Activated naive CD8-positive, alpha-beta T cell treated with anti-CD3 and anti-CD28 coated beads, Interleukin-2, amount 10 ng/mL, durations not matched to agents 7 days and 5 days (primary cell): ENCODE measurements around the gene SLC22A23. TPM values are rescaled to one million over a fixed set of nuclear protein-coding genes. Genes with fewer than 3 reads are reported as not detected.
"Not testable (repeated sequence)": the region's sequence is repeated elsewhere in the genome, so short reads cannot be mapped to it uniquely, and the experiment has no call there.

Experiments
- ATAC-seq: fragments of 150-1000 bp; cut with Tn5 transposase; one replicate; pipeline ENCODE4 v1.10.0; 2021; ENCODE audit warnings: low read depth, moderate library complexity
- POLR2A ChIA-PET: fragments of 350-600 bp; sonication (Branson Sonifier 250); formaldehyde crosslinking; loops from one replicate; lab custom pipeline; 2021; ENCODE audit warnings: antibody characterized with exemption; lab: Charles Lee
- DNase-seq: peaks from one replicate; pipeline ENCODE4 v3.0.0; 2021
- H3K27ac Mint-ChIP-seq: one replicate; pipeline ENCODE4 v1.8.0; 2022; ENCODE audit warnings: mild to moderate bottlenecking, mixed read lengths
- H3K27me3 Mint-ChIP-seq: one replicate; pipeline ENCODE4 v1.8.0; 2022; ENCODE audit warnings: mild to moderate bottlenecking, moderate library complexity, mixed read lengths
- H3K36me3 Mint-ChIP-seq: one replicate; pipeline ENCODE4 v1.8.0; 2021; ENCODE audit warnings: mild to moderate bottlenecking, mixed read lengths
- H3K4me1 Mint-ChIP-seq: one replicate; pipeline ENCODE4 v1.8.0; 2021; ENCODE audit warnings: mixed read lengths
- H3K4me3 Mint-ChIP-seq: one replicate; pipeline ENCODE4 v1.8.0; 2022; ENCODE audit warnings: mild to moderate bottlenecking, moderate library complexity, mixed read lengths
- H3K9me3 Mint-ChIP-seq: one replicate; pipeline ENCODE4 v1.8.0; 2021; ENCODE audit warnings: mixed read lengths
- total RNA-seq, 2 experiments: library from RNA; stranded (reverse); gene quantifications; one replicate each; pipeline ENCODE4 v1.2.3, GENCODE V29; 2021

Gene SLC22A23
- total RNA-seq, 2 experiments from 2014 or later, result 0.82 to 1.2 TPM

GRCh38 chr6:3392930-3393835, 63.7 kb downstream of the SLC22A23 start:
- no peaks in the 10 kb centered on the region for H3K4me1 Mint-ChIP-seq
- POLR2A ChIA-PET, result no interaction called here
- H3K4me3 Mint-ChIP-seq, result no peak overlapping the region
- ATAC-seq (no peak), DNase-seq (no peak)
- H3K36me3 Mint-ChIP-seq, result no peaks in the 10 kb centered on the region
- H3K27me3 Mint-ChIP-seq, result no peaks in the 10 kb centered on the region
- H3K27ac Mint-ChIP-seq, result no peak overlapping the region
- H3K9me3 Mint-ChIP-seq, result no peaks in the 10 kb centered on the region

- Mint-ChIP-seq H3K4me3 (no peak overlapping the region), H3K9me3 (no peaks in the 10 kb centered on the region), H3K36me3 (no peaks in the 10 kb centered on the region), H3K27ac (no peak overlapping the region), H3K4me1 (no peaks in the 10 kb centered on the region), H3K27me3 (no peaks in the 10 kb centered on the region)
- no peak for ATAC-seq
- POLR2A ChIA-PET, result no interaction called here
- no peak for DNase-seq
Observed at GRCh38 chr6:3391902-3392458, 64.9 kb downstream of the SLC22A23 start.

- Mint-ChIP-seq H3K27me3 (no peaks in the 10 kb centered on the region), H3K27ac (no peak overlapping the region), H3K9me3 (no peaks in the 10 kb centered on the region), H3K36me3 (no peaks in the 10 kb centered on the region), H3K4me3 (no peak overlapping the region), H3K4me1 (no peaks in the 10 kb centered on the region)
- POLR2A ChIA-PET, result no interaction called here
- DNase-seq (no peak), ATAC-seq (no peak)
Observed at GRCh38 chr6:3390698-3391097, 66.2 kb downstream of the SLC22A23 start.

GRCh38 chr6:3389390-3390167, 67.3 kb downstream of the SLC22A23 start:
- H3K4me1 Mint-ChIP-seq, result no peaks in the 10 kb centered on the region
- H3K9me3 Mint-ChIP-seq, result no peaks in the 10 kb centered on the region
- H3K36me3 Mint-ChIP-seq, result no peaks in the 10 kb centered on the region
- no peak for DNase-seq
- POLR2A ChIA-PET, result no interaction called here
- H3K27me3 Mint-ChIP-seq, result peaks cover 4% of the 10 kb centered on the region
- H3K4me3 Mint-ChIP-seq, result no peak overlapping the region
- no peak for ATAC-seq
- no peak overlapping the region for H3K27ac Mint-ChIP-seq

- no peaks in the 10 kb centered on the region for H3K9me3 Mint-ChIP-seq
- no peaks in the 10 kb centered on the region for H3K4me1 Mint-ChIP-seq
- no peak overlapping the region for H3K4me3 Mint-ChIP-seq
- ATAC-seq, result no peak
- POLR2A ChIA-PET, result no interaction called here
- H3K36me3 Mint-ChIP-seq, result no peaks in the 10 kb centered on the region
- no peak for DNase-seq
- H3K27me3 Mint-ChIP-seq, result peaks cover 4% of the 10 kb centered on the region
- H3K27ac Mint-ChIP-seq, result no peak overlapping the region
Observed at GRCh38 chr6:3388786-3389185, 68.1 kb downstream of the SLC22A23 start.

- POLR2A ChIA-PET, result no interaction called here
- H3K27ac Mint-ChIP-seq, result no peak overlapping the region
- H3K9me3 Mint-ChIP-seq, result no peaks in the 10 kb centered on the region
- DNase-seq (no peak), ATAC-seq (no peak)
- H3K4me3 Mint-ChIP-seq, result no peak overlapping the region
- H3K27me3 Mint-ChIP-seq, result peaks cover 5% of the 10 kb centered on the region
- H3K36me3 Mint-ChIP-seq, result no peaks in the 10 kb centered on the region
- H3K4me1 Mint-ChIP-seq, result no peaks in the 10 kb centered on the region
Observed at GRCh38 chr6:3386374-3386857, 70.4 kb downstream of the SLC22A23 start.

GRCh38 chr6:3385660-3386151, 71.1 kb downstream of the SLC22A23 start:
- H3K27me3 Mint-ChIP-seq, result peaks cover 5% of the 10 kb centered on the region

GRCh38 chr6:3385181-3385580, 71.7 kb downstream of the SLC22A23 start:
- ATAC-seq, H3K27me3 Mint-ChIP-seq, DNase-seq, H3K4me1 Mint-ChIP-seq, H3K27ac Mint-ChIP-seq, H3K4me3 Mint-ChIP-seq, H3K9me3 Mint-ChIP-seq, POLR2A ChIA-PET, H3K36me3 Mint-ChIP-seq: not testable (repeated sequence)

More at GRCh38 chr6:3385660-3386151, 71.1 kb downstream of the SLC22A23 start:
- no peak overlapping the region for H3K27ac Mint-ChIP-seq
- POLR2A ChIA-PET, result no interaction called here
- DNase-seq (no peak), ATAC-seq (no peak)
- H3K36me3 Mint-ChIP-seq, result no peaks in the 10 kb centered on the region
- H3K4me1 Mint-ChIP-seq, result no peaks in the 10 kb centered on the region
- H3K4me3 Mint-ChIP-seq, result no peak overlapping the region
- H3K9me3 Mint-ChIP-seq, result no peaks in the 10 kb centered on the region

GRCh38 chr6:3384241-3385143, 72.4 kb downstream of the SLC22A23 start:
- DNase-seq, result no peak
- no peak overlapping the region for H3K27ac Mint-ChIP-seq
- no peak overlapping the region for H3K4me3 Mint-ChIP-seq
- H3K9me3 Mint-ChIP-seq, result no peaks in the 10 kb centered on the region
- no peak for ATAC-seq
- peaks cover 10% of the 10 kb centered on the region for H3K27me3 Mint-ChIP-seq
- no peaks in the 10 kb centered on the region for H3K36me3 Mint-ChIP-seq
- POLR2A ChIA-PET, result no interaction called here
- no peaks in the 10 kb centered on the region for H3K4me1 Mint-ChIP-seq

GRCh38 chr6:3383525-3383924, 73.3 kb downstream of the SLC22A23 start:
- Mint-ChIP-seq H3K9me3 (no peaks in the 10 kb centered on the region), H3K36me3 (no peaks in the 10 kb centered on the region)
- ATAC-seq, result no peak

GRCh38 chr6:3382326-3383279, 74.2 kb downstream of the SLC22A23 start:
- POLR2A ChIA-PET, result no interaction called here

More at GRCh38 chr6:3383525-3383924, 73.3 kb downstream of the SLC22A23 start:
- no peak overlapping the region for H3K4me3 Mint-ChIP-seq
- peaks cover 10% of the 10 kb centered on the region for H3K27me3 Mint-ChIP-seq
- H3K4me1 Mint-ChIP-seq, result no peaks in the 10 kb centered on the region
- DNase-seq, result no peak
- no peak overlapping the region for H3K27ac Mint-ChIP-seq
- POLR2A ChIA-PET, result no interaction called here

More at GRCh38 chr6:3382326-3383279, 74.2 kb downstream of the SLC22A23 start:
- Mint-ChIP-seq H3K4me1 (peaks cover 5% of the 10 kb centered on the region), H3K27ac (no peak overlapping the region), H3K36me3 (no peaks in the 10 kb centered on the region), H3K27me3 (peaks cover 10% of the 10 kb centered on the region), H3K4me3 (no peak overlapping the region), H3K9me3 (no peaks in the 10 kb centered on the region)
- DNase-seq (no peak), ATAC-seq (no peak)
